GM12891 (cell line): Measurements from ENCODE around the gene ATP8A2.

Experiments used
- POLR2A ChIP-seq: IDR thresholded peaks from 2 replicates; pipeline ENCODE4 v1.6.1; 2011; ENCODE audit warnings: low read depth, low read length, control low read depth
- POLR2AphosphoS5 ChIP-seq: IDR thresholded peaks from 2 replicates; pipeline ENCODE4 v1.6.1; 2011; ENCODE audit warnings: low read depth, low read length, control low read depth
- POU2F2 ChIP-seq: IDR thresholded peaks from 2 replicates; pipeline ENCODE4 v1.6.1; 2011; ENCODE audit warnings: low read depth, mild to moderate bottlenecking, control low read depth, low read length, moderate library complexity
- SPI1 ChIP-seq: IDR thresholded peaks from 2 replicates; pipeline ENCODE4 v1.6.1; 2011; ENCODE audit warnings: low read depth, low read length, control low read depth
- TAF1 ChIP-seq: IDR thresholded peaks from 2 replicates; pipeline ENCODE4 v1.6.1; 2011; ENCODE audit warnings: low read depth, low read length, control low read depth

- no peak for TF ChIP-seq POLR2A
- no peak for TF ChIP-seq POLR2AphosphoS5
- no peak for TF ChIP-seq POU2F2
- no peak for TF ChIP-seq SPI1
- no peak for TF ChIP-seq TAF1
Measured at GRCh38 chr13:25469169-25469525, 97.4 kb downstream of the ATP8A2 start.
